ENCODE measurements around the gene HBEGF.

DNA sequence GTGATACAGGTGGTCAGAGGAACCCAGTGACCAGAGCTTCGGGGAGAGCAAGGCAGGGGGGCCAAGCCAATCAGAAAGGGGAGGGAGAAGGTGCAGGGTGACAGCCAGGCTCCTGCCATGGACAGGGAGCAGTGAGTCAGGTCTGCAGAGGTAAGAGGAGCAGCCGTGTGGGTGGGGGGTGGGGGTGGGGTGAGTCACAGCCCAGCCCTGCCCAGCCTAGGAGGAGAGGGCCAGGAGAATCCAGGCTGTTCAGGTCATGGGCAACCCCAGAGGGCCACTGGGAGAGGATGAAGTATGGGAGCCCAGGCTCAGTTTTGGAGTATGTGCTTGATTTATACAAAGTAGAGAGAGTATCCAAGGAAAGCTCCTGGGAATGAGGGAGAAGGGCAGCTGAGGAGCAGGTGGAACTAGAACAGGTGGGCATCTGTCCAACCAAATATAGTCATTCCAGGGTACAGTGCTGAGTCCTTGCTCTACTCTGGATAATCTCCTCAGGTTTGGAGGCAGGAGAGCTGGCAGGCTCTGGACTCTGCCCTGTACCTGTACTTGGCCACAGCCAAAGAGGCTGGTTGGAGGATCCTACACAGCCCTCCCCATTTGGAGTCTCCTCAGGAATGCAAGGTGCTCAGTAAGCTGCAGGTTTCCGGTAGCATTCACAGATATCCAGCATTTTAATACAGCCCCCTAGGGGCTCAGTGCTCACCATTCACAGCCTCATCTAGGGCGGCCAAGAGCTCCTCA lies 1.6 kb downstream of the HBEGF start:
- TF ChIP-seq POLR2A (IDR thresholded peaks at IDR 0.05), result no peak
- TF ChIP-seq, protein P1, sequence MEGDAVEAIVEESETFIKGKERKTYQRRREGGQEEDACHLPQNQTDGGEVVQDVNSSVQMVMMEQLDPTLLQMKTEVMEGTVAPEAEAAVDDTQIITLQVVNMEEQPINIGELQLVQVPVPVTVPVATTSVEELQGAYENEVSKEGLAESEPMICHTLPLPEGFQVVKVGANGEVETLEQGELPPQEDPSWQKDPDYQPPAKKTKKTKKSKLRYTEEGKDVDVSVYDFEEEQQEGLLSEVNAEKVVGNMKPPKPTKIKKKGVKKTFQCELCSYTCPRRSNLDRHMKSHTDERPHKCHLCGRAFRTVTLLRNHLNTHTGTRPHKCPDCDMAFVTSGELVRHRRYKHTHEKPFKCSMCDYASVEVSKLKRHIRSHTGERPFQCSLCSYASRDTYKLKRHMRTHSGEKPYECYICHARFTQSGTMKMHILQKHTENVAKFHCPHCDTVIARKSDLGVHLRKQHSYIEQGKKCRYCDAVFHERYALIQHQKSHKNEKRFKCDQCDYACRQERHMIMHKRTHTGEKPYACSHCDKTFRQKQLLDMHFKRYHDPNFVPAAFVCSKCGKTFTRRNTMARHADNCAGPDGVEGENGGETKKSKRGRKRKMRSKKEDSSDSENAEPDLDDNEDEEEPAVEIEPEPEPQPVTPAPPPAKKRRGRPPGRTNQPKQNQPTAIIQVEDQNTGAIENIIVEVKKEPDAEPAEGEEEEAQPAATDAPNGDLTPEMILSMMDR (IDR thresholded peaks at IDR 0.05), result no peak

Data from thyroid gland (tissue), 4 donors.